ENCODE data around the gene EPS8.

The EPS8 gene

DNA sequence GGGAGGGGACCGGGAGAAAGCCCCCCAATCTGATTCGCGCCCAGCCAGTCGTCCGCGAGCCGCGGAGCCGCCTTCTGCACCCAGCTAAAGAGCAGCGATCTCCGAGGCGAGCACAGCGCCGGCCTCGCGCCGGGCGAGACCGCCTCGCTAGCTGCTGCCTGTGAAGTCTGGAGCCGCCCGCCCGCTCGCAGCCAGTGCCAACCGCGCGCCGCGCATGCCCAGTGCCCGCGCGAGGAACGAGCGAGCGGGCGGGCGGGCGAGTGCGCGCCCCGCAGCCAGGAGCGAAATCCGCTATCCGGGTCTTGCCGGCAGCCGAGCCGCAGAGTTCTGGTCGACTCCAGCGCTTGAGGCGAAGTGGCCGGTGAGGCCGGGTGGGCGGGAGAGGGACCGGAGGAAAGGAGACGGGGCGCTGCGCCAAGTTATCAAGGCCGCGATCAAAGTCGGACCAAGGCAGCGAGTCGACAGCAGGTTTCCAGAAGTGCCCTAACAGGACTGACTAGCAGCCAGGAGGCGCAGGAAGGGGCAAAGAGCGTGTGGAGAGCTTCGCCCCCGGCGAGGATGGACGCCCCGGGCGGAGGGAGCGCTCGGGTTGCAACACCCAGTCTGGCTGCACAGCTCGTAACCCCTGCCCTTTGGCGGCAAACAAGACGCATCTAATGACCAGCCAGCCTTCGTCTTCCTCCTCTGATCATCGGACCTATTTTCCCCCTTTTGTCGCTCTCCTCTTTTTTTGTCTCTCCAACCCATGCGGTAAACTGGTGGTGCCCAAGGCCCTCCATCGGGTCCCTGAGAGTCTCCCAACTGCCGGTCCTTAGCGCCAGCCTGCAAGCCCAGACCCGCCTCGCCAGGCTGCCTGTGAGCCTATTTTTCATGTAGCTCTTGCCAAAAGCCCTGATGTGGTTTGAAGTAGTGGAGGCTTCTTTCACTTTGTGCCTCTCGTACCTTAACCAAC is at the start of gene EPS8:
EPS8 (minus strand) TSS at position 169 of the 952 bp plus-strand sequence. CDS start 106,437 bp downstream, outside the sequence.
- DNase-seq: peak; percentile 90

GRCh38 chr12:15837141-15837790 is 48.1 kb upstream of the EPS8 start:
- DNase-seq: no peak

GRCh38 chr12:15834575-15834974 is 45.4 kb upstream of the EPS8 start:
- no peak for DNase-seq

DNA sequence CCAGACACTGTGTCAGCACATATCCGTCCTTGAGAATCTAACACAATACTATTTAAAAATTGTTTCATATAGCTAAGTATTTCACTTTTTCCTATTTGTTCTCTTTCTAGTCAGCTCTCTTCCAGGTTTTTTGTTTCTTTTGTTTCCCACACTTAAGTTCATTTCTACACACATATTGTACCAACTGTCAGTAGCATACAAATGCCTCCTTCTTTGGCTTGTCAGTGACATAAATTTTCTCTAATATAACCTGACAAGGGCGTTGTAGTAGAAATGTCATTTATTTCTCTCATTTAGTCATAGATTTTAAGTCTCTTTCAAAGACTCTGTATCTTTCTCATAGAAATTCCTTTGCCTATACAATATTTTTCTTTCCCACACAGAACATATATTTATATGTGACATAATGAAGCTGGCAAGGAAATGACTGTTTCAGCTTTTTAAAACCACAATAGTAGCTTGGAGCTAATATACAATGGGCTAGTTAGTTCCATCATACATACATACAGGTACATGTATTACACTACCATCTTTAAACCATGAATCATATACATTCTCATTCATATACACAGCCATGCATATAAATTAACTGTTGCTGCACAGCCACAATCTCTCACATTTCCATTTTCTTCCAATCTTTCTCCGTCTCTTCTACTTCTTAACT is 42.3 kb upstream of the EPS8 start:
- no peak for DNase-seq

DNA sequence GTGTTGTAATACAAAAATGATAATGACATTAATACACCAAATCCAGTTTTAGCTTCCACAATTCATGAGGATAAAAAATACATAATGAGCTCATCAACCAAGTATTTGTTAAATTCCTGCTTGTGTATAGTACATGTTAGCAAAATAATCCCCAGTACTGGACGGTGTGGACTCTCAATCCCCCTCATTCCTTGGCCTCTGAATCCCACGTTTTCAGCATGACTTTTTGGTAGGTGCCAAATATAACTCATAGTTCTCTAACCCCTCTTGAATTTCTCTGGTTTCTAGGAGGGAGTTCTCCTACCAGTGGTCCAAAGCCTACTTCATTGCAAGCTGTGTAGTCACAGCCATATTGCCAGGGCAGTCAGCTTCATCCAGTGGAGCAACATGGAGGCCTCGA is 41.4 kb upstream of the EPS8 start:
- DNase-seq: no peak

GRCh38 chr12:15829949-15830348 is 40.8 kb upstream of the EPS8 start:
- no peak for DNase-seq

- no peak for DNase-seq
Observed at GRCh38 chr12:15829255-15829654, 40.1 kb upstream of the EPS8 start.

DNA sequence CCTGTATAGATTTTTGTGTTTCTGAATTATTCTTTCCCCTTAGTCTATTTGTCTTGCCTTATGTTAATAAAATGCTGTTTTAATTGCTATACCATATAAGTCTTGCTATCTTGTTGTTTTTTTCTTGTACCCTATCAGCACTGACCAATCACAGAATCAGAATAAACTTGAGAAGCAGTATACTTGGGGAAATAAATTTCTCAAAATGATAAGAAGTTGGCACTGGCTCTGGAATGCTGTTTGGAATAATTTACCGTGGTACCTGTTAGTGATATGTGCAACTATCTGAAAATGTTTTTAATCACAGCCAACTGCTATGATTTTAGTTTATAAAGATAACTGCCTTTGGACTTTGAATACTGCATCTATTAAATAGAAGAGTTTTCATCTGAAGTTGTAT is 37.9 kb upstream of the EPS8 start:
- no peak for DNase-seq

- DNase-seq: no peak
Observed at GRCh38 chr12:15824516-15824915, 35.3 kb upstream of the EPS8 start.

- no peak for DNase-seq
Observed at GRCh38 chr12:15823360-15824128, 34.4 kb upstream of the EPS8 start.

GRCh38 chr12:15819644-15820437 is 30.7 kb upstream of the EPS8 start:
- DNase-seq: no peak

DNA sequence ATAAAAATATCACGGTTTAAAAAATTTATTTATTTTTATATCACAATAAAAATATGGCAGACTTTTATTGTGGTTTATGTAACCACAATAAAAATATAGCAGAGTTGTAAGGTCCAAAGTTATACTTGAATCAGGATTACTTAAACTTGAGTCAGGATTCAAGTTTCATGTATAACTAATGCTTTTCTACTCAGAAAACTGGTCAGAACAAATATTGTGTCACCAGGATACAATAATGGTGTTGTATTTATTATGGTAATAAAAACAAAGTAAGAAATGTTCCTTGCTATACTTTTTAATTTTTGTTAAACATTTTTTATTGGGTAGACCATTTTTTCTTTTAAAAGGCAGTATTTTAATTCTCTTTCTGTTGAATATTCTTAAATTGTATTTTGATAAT is 29.2 kb upstream of the EPS8 start:
- DNase-seq: no peak

DNA sequence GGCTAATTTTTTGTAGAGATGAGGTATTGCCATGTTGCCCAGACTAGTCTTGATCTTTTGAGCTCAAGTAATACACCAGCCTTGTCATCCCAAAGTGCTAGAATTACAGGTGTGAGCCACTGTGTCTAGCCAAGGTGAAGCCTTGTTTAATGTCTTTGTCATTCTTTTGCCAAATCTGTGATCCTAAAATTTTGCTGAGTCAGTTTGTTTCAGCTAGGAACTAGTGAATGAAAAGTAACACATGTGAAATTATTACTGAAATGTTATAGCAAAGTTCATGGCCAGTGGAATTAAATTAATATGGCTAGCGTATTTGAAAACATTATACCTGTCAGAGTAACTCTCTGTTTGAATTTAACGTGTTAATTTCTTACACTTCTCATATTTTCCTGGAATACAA is 26.5 kb upstream of the EPS8 start:
- no peak for DNase-seq

DNA sequence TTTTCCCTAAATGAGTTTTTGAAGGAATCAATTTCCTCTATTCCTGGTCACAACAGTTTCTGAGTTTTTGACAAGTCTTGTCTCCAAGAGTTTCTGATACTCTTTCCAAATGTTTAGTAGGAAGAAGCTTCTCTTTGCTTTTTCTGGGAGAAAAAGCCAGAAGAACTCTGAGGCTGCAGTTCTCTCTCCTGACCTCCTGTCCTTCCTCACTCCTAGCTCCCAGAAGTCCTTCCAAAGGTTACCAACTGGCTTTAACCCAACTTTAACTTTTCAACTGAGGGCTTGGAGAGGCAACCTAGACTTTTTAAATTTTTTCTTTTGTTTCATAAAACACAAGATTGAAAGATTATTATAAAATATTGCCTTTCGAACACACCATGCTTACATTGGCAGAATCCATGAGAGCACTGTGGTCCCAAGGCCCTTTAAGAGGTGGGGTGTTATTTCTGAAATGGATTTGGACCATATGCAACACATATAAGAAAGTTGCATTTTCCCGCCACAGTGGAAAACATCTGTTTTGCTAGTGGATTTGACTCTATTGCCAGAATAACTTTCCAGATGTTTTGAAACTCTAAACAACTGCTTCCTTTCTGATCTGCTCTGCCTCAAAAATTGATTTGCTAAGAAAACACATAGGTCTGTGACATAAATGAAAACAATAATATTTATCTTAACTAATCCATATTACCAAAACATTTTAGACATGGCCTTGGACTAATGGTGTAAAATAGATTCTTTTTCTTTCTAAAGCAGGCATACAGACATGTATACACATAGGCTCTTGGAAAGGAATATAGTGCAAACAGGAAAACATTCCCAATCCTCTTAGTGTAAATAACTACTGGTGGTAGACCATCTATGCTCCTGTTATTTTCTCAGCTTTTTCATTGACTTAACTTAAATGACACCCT is 22.3 kb upstream of the EPS8 start:
- DNase-seq: no peak

DNA sequence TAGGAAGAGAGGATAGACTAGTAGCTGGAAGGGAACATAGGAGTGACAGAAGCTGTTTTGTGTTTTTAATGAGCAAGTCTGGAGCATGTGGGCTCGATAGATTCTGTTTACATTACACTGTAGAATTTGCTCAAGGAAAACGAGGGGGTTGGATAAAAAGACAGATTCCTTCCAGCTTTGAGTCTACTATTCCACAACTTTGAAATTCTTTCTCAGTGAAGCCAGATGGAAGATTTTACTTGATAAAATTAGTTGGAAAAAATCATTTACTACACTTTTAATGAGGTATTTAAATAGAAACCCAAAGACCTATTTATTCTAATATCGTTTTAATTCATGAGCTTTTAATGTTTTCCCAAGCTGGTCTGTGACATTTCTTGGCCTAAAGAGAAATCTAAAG is 19.5 kb upstream of the EPS8 start:
- no peak for DNase-seq

GRCh38 chr12:15808250-15808649 is 19.1 kb upstream of the EPS8 start:
- DNase-seq: no peak

DNA sequence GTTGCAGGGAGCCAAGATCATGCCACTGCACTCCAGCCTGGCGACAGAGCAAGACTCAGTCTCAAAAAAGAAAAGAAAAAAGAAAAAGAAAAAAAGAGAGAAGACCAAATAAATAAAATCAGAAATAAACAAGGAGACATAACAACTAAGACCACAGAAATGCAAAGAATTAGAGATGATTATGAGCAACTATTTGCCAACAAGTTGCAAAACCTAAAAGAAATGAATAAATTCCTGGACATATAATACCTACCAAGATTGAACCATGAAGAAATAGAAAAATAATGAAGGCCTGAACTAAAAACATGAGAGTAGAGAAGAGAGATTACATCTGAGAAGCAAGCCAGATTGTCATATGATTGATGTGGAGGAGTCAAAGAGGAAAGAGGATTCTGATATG is 17.6 kb upstream of the EPS8 start:
- DNase-seq: no peak

DNA sequence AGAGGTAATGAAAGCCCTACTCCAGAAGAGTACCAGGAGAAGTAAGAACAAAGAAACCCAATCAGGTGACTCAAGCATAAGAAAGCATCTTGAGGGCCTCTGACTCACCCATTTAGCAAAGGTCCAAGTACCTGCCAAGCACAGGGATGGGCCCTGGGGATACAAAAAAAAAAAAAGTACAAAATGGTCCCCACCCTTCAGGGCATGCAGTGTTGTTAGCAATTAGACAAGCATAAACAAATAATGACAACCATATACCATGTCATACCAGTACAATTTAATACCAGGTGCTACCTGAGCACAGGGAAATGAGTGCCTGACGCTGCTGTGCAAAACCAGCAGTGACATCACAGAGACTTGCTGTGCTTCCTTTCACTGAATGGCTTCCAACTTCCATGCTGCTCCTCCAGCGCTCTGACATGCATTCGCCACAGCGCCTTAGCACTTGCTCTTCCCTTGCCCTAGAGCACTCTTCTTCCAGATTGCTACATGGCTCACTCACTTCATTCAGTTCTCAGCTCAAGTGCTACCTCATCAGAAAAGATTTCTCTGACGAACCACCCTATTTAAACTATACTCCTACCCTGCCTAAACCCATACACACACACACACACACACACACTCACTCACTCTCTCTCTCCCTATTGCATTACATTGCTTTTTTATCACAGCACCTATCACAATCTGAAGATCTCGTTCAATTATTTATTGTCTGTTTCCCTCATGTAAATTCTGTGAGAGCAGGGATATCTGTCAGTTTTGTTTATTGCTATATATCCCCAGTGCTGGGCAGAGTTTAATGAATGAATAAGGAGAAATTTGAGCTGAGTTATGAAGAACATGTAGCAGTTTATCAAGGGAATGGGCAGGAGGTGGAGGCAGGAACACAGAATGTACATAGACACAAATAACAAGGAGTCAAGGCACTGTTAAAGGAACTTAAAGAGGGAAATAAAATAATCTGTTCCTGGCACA is 12.9 kb upstream of the EPS8 start:
- no peak for DNase-seq

- DNase-seq: no peak
Observed at GRCh38 chr12:15800278-15800677, 11.1 kb upstream of the EPS8 start.

GRCh38 chr12:15797818-15798217 is 8.6 kb upstream of the EPS8 start:
- no peak for DNase-seq

All from CD4-positive, alpha-beta T cell treated with Interleukin-12 subunit alpha and Interleukin-12 subunit beta, for 1 hour (primary cell).